GM12873 (cell line): Measurements from ENCODE around the gene OSBPL2.

ENCODE experiments used
- CTCF ChIP-seq: IDR thresholded peaks from 2 replicates; pipeline ENCODE4 v1.5.1; 2012; ENCODE audit warnings: low read depth, mild to moderate bottlenecking, moderate library complexity, low read length, control low read depth; ENCODE audit not compliant: insufficient read depth; ENCODE audit errors: missing control alignments

Gene OSBPL2

GRCh38 chr20:62212299-62212698 is 26.0 kb upstream of the OSBPL2 start:
- no peak for TF ChIP-seq CTCF

- no peak for TF ChIP-seq CTCF
Observed at GRCh38 chr20:62214067-62214466, 24.3 kb upstream of the OSBPL2 start.

- TF ChIP-seq CTCF = no peak
Observed at GRCh38 chr20:62215020-62215990, 23.0 kb upstream of the OSBPL2 start.

GRCh38 chr20:62215991-62216635 is 22.2 kb upstream of the OSBPL2 start:
- no peak for TF ChIP-seq CTCF

GRCh38 chr20:62216636-62217566 is 21.4 kb upstream of the OSBPL2 start:
- no peak for TF ChIP-seq CTCF

- no peak for TF ChIP-seq CTCF
Observed at GRCh38 chr20:62217913-62218773, 20.2 kb upstream of the OSBPL2 start.
